Measurements from ENCODE around the gene PPP2R5C.

Gene PPP2R5C

DNA sequence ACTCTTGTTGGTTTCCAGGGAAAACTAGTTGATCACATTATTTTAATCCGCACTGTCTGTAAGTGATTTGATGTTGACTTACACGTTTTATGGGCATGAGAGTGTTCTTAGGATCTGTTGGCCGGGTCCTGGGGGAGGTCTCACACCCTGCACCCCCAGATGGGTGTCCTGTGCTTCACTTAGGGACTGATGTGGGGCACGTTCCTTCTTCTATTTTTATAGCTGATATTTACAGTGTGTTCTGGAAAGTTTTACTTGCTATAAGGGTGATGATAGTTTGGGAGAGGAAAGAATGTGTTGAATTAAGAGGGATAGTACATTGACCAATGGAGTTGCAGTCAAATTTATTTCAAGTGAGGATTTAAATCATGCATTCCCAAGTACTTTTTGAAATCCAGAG lies 106.3 kb downstream of the PPP2R5C start:
- DNase-seq = no peak
- intact Hi-C loops (cut with DNase I; ENCODE audit: low total_unique reads) = no loop called here
- Histone ChIP-seq H3K27ac (no peak overlapping the region), H3K9me3 (no peaks in the 10 kb centered on the region), H3K4me1 (no peaks in the 10 kb centered on the region), H3K36me3 (peaks cover 0 to 7% (median 6%) of the 10 kb centered on the region in 3 donors), H3K4me3 (no peak overlapping the region), H3K27me3 (no peaks in the 10 kb centered on the region)
- TF ChIP-seq CTCF (IDR thresholded peaks at IDR 0.05) = no peak

- Histone ChIP-seq H3K27me3 (no peaks in the 10 kb centered on the region), H3K4me3 (no peak overlapping the region), H3K9me3 (no peaks in the 10 kb centered on the region), H3K36me3 (peaks cover 0 to 7% (median 6%) of the 10 kb centered on the region in 3 donors), H3K4me1 (peaks cover 0 to 5% (median 0%) of the 10 kb centered on the region in 4 donors), H3K27ac (no peak overlapping the region)
- TF ChIP-seq CTCF (IDR thresholded peaks at IDR 0.05) = no peak
- no peak for DNase-seq
- intact Hi-C loops (cut with DNase I; ENCODE audit: low total_unique reads) = no loop called here
These were observed 107.7 kb downstream of the PPP2R5C start for GRCh38 chr14:101869217-101869616.

- Histone ChIP-seq H3K4me3 (no peak overlapping the region), H3K27ac (no peak overlapping the region), H3K27me3 (no peaks in the 10 kb centered on the region), H3K4me1 (peaks cover 0 to 7% (median 0%) of the 10 kb centered on the region in 4 donors), H3K9me3 (no peaks in the 10 kb centered on the region), H3K36me3 (peaks cover 0 to 3% (median 0%) of the 10 kb centered on the region in 3 donors)
- intact Hi-C loops (cut with DNase I; ENCODE audit: low total_unique reads) = no loop called here
- no peak for TF ChIP-seq CTCF (IDR thresholded peaks at IDR 0.05)
- DNase-seq = no peak
These were observed 108.9 kb downstream of the PPP2R5C start for GRCh38 chr14:101870273-101870939.

GRCh38 chr14:101872346-101872745 lies 110.8 kb downstream of the PPP2R5C start:
- no peaks in the 10 kb centered on the region for H3K9me3 ChIP-seq
- H3K4me1 ChIP-seq = peaks cover 0 to 12% (median 0%) of the 10 kb centered on the region in 4 donors
- H3K27me3 ChIP-seq = no peaks in the 10 kb centered on the region
- no peak overlapping the region for H3K4me3 ChIP-seq
- H3K27ac ChIP-seq = no peak overlapping the region
- intact Hi-C loops (cut with DNase I; ENCODE audit: low total_unique reads) = no loop called here
- no peaks in the 10 kb centered on the region for H3K36me3 ChIP-seq
- DNase-seq = no peak
- no peak for TF ChIP-seq CTCF (IDR thresholded peaks at IDR 0.05)

DNA sequence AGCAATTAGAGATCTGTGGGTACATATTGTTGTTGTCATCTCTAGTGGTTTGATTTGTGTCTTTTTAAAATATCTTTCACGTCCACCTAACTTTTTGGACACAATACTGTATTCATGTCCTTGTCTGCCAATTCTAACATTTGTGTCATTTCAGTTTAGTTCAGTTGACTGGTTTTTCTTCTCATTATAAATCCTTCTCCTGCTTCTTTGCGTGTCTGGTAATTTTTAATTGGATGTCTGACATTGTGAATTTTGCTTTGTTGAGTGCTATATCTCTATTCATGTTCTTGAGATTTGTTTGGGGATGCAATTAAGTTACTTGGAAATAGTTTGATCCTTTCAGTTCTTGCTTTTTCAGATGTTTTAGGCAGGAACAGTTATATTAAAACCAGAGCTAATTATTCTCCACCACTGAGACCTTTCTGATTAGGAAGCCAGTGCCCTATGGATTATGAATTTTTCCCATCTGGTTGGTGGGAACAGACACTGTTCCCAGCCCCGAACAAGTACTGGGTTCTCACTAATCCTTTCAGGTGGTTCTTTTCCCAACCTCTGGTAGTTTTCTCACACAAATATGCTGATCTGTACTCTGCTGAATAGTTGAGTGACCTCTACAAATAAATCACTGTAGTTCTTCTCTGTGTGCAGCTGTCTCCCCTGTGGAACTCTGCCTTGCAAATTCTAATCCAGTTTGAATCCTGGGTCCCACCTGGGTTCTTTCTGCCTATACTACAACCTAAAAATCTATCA lies 111.7 kb downstream of the PPP2R5C start:
- Histone ChIP-seq H3K4me1 (peaks cover 0 to 12% (median 0%) of the 10 kb centered on the region in 4 donors), H3K4me3 (no peak overlapping the region), H3K36me3 (peaks cover 0 to 6% (median 0%) of the 10 kb centered on the region in 3 donors), H3K27me3 (no peaks in the 10 kb centered on the region), H3K9me3 (no peaks in the 10 kb centered on the region), H3K27ac (no peak overlapping the region)
- TF ChIP-seq CTCF (IDR thresholded peaks at IDR 0.05) = no peak
- intact Hi-C loops (cut with DNase I; ENCODE audit: low total_unique reads) = no loop called here
- no peak for DNase-seq
